ENCODE measurements around the gene HOXB9. TPM values are rescaled to one million over a fixed set of nuclear protein-coding genes. Genes with fewer than 3 reads are reported as not detected.

HOXB9 gene
- total RNA-seq, 4 donors from 2014 or later: not detected

DNA sequence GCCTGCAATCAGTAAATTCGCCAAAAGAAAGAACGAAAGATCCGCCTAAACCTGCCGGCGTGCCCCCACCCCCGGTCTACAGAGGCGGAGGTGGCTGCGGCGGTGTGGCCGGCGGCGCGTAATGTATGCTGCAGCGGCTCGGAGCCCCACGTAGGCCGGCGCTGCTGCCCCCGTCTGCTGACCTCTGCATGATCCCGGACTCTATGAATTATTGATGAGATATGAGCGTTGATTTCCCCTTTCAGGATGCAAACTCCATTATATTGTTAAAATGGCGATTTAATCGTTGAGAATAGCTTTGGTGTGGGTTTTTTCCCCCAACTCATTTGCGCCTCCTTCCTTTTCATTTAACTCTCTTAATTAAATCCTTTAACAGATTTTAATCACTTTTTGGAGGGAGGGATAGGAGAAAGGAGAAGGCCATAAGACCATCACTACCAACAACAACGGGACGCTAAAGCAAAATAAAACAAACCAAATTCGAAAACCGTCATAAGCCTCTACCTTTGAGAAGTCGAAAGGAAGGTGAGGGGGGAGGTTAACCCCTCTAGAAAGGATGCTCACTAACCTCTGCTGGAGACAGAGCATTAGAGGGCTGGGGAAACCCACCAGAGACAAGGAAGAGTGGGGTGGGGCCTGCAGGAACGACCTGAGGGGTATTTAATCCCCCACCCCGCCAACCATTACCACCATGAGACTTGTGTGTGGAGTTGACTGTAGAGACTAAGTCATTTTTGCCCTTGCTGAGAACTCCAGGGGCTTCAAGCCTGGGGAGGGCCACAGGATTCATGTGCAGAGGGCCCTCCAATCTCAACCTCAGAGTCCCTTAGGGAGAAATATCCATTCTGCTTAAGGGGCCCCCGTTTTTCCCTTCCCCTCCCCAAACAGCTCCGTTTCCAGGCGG, 39.6 kb downstream of the HOXB9 start:
- intact Hi-C loops (cut with DNase I; ENCODE audit: low total_unique reads) (no loop called here), in situ Hi-C loops (cut with MboI; ENCODE audit: low sequenced_read_pairs in 4 of 4) (no loop called here)
- Histone ChIP-seq H3K4me1 (peaks cover 9 to 11% of the 10 kb centered on the region in 2 donors), H3K9me3 (no peaks in the 10 kb centered on the region), H3K27me3 (peaks cover 47 to 52% (median 48%) of the 10 kb centered on the region in 3 donors), H3K36me3 (no peaks in the 10 kb centered on the region), H3K4me3 (peak overlapping the region; percentile 60 to 67 (median 63)), H3K27ac (peak overlapping the region; percentile 55 to 68 (median 63))
- no peak for TF ChIP-seq CTCF (IDR thresholded peaks at IDR 0.05 in 4 of 5, conservative IDR thresholded peaks at IDR 0.05 in 1 of 5)
- TF ChIP-seq POLR2A (IDR thresholded peaks at IDR 0.05): no peak
- DNase-seq (no peak), ATAC-seq (no peak)

GRCh38 chr17:48584223-48584741, 41.9 kb downstream of the HOXB9 start:
- TF ChIP-seq CTCF (IDR thresholded peaks at IDR 0.05 in 4 of 5, conservative IDR thresholded peaks at IDR 0.05 in 1 of 5) (no peak), POLR2A (IDR thresholded peaks at IDR 0.05) (no peak)
- H3K4me3 ChIP-seq: no peak overlapping the region
- intact Hi-C loops (cut with DNase I; ENCODE audit: low total_unique reads) (no loop called here), in situ Hi-C loops (cut with MboI; ENCODE audit: low sequenced_read_pairs in 4 of 4) (no loop called here)
- DNase-seq: no peak
- H3K27me3 ChIP-seq: peaks cover 47 to 62% (median 60%) of the 10 kb centered on the region in 3 donors
- peak overlapping the region in 1 of 4 donors; percentile 62 for H3K27ac ChIP-seq
- H3K4me1 ChIP-seq: peaks cover 9 to 11% of the 10 kb centered on the region in 2 donors
- no peaks in the 10 kb centered on the region for H3K36me3 ChIP-seq
- no peaks in the 10 kb centered on the region for H3K9me3 ChIP-seq
- no peak for ATAC-seq

DNA sequence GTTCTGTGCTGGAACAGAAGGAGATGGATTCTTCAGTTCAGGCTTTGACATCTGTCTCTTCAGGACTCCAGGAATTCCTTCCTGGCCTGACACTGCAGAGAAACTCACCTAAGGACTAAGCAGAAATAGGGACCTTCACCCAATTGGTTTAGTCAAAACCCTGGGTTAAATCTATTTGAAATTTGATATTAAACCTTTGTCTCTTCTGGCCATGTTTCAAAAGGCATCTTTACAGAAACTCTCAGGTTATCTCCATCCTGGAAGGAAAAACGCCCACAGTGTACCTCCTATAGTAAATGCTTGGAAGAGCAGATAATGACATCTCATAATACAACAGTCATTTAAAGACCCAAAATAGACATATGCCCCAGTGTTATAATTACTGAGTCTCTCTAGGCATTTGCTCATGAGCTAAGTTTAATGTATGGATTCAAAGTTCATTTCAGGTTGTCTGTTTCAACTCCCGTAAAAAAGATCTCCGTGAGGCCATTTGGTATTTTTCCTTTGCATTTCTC, 42.4 kb downstream of the HOXB9 start:
- intact Hi-C loops (cut with DNase I; ENCODE audit: low total_unique reads): no loop called here

DNA sequence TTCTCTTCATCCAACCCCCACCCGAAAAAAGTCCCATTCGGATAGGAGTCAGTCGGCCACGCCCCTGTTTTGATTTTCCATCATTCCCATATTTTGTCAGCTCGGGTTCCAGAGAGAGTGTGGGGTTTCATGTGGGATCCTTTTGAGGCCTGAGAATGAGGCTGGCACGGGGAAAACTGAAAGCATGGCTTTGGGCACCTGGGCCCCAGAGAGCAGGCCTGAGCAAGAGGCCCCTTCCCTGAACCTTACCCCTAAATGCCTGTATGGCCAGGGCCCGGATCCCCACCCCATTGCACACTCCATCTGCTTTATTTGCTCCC, 43.4 kb downstream of the HOXB9 start:
- intact Hi-C loops (cut with DNase I; ENCODE audit: low total_unique reads): no loop called here
- H3K4me3 ChIP-seq: peak overlapping the region in 3 of 4 donors; percentile 51 to 56 (median 54)
- no peaks in the 10 kb centered on the region for H3K9me3 ChIP-seq
- DNase-seq (no peak), ATAC-seq (no peak)
- H3K27ac ChIP-seq: peak overlapping the region; percentile 72 to 83 (median 76)
- H3K36me3 ChIP-seq: no peaks in the 10 kb centered on the region
- in situ Hi-C loops (cut with MboI; ENCODE audit: low sequenced_read_pairs in 4 of 4): no loop called here
- no peak for TF ChIP-seq POLR2A (IDR thresholded peaks at IDR 0.05)
- TF ChIP-seq CTCF (IDR thresholded peaks at IDR 0.05 in 4 of 5, conservative IDR thresholded peaks at IDR 0.05 in 1 of 5): no peak
- H3K27me3 ChIP-seq: peaks cover 52 to 75% (median 59%) of the 10 kb centered on the region in 3 donors
- H3K4me1 ChIP-seq: peaks cover 9 to 12% of the 10 kb centered on the region in 2 donors

More for the DNA sequence above, 42.4 kb downstream of the HOXB9 start:
- Histone ChIP-seq H3K4me3 (no peak overlapping the region), H3K27me3 (peaks cover 50 to 67% (median 65%) of the 10 kb centered on the region in 3 donors), H3K4me1 (peaks cover 9 to 11% of the 10 kb centered on the region in 2 donors), H3K9me3 (no peaks in the 10 kb centered on the region), H3K27ac (peak overlapping the region in 3 of 4 donors; percentile 72 to 83 (median 79)), H3K36me3 (no peaks in the 10 kb centered on the region)
- in situ Hi-C loops (cut with MboI; ENCODE audit: low sequenced_read_pairs in 4 of 4): no loop called here
- ATAC-seq (no peak), DNase-seq (no peak)
- TF ChIP-seq CTCF (IDR thresholded peaks at IDR 0.05 in 4 of 5, conservative IDR thresholded peaks at IDR 0.05 in 1 of 5) (no peak), POLR2A (IDR thresholded peaks at IDR 0.05) (no peak)

Data from gastrocnemius medialis (tissue), 4 donors.